ENCODE measurements around the gene ACER2.
"Not testable (repeated sequence)": the region's sequence is repeated elsewhere in the genome, so short reads cannot be mapped to it uniquely, and the experiment has no call there.

ACER2 gene

DNA sequence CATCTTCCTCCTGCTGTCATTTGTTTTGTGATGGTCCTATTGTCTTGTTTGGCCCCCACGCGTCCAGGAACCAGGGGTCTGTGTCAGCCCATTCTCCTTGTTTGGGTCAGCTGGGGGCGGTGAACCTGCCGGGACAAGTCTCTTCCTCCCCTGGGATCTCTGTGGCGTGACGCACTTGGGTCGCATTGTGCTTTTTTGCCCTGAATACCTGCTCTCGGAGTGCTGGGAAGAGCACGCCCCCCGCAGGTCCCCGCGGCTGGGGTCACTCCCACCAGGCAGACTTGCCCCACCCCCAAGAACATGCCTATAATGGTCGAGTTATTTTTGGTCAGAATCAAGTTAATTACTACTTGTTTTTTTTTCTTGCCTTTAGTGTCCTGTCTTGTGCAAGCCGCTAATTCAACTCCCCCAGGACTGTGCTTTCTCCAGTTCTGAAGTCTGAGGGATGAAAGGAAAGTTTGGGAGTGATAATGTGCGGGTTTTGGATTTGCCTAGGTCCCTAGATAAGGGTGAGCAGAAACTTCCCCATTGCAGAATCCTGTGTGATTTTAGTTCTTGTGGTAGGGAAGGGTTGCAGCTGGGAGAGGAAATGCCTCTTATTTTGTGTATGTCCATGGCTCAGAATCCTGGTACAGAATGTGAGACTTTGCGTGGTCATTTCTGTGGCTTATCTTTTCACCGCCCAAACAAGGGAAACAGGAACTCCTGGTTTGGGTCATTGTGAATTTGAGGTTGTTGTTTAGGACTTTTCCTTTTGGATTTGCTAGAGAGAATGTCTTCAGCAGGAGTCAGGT lies 789 bp downstream of the ACER2 start:
- no peak for DNase-seq

- no peak for DNase-seq
These were observed 1.3 kb downstream of the ACER2 start for GRCh38 chr9:19410195-19410503.

DNA sequence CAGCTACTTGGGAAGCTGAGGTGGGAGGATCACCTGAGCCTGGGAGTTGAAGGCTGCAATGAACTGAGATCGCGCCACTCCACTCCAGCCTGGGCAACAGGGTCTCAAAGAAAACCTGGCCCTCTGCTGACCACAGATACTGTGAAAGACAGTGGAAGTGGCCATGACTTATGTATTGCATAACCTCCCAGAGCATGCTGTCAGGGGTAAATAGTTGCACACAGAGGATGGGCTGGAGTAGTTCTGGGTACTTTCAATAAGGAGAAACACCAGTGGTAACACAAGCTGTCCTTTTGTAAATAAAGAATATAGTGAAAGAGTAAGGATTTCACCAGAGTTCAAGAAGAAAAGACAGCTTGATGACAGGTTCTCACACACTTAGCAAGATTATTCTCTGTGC lies 1.8 kb downstream of the ACER2 start:
- no peak for DNase-seq

GRCh38 chr9:19411316-19411715 lies 2.5 kb downstream of the ACER2 start:
- no peak for DNase-seq

DNA sequence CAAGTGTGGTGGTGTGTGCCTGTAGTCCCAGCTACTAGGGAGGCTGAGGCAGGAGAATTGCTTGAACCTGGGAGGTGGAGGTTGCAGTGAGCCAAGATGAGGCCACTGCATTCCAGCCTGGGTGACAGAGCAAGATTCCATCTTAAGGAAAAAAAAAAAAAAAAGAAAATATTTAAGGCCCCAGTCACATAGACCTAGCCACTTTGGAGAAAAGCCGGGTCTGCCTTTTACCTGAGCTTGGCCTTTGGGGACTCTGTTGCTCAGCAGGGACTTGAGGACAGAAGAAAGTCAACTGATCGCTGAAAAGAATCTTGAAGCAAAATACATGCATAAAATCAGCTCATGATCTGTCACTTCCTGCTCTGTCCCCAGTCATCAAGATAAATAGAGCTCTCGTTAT lies 4.6 kb downstream of the ACER2 start:
- DNase-seq: not testable (repeated sequence)

DNA sequence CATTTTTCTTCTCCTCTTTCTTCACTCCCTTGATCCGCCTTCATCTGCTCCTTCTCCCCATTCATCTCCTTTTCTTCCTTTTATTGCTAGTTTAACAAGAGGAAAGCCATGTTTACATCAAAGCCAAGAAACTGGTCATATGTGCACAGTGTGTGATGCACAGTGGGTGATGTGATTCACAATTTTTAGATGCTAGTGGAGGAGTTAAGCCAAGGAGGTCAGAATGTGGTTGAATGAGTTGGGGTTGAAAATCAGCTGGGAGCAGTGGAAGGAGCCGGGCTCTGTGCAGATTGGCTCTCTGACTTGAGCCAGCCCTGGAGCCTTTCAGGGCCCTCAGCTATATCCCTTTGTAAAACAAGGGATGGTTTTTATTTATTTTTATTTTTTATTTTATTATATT lies 7.3 kb downstream of the ACER2 start:
- no peak for DNase-seq

DNA sequence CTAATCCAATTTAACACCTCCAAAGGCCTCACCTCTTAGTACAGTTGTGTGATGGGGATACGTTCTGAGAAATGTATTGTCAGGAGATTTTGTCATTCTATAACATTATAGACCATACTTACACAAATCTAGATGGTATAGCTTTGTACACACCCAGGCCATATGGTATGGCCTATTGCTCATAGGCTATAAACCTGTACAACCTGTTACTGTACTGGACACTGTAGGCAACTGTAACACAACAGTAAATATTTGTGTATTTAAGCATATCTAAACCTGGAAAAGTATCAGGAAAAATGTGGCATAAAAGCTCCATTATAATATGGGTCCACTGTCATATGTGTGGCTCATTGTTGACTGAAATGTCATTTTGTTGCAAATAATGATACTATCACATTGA lies 12.1 kb downstream of the ACER2 start:
- no peak for DNase-seq

DNA sequence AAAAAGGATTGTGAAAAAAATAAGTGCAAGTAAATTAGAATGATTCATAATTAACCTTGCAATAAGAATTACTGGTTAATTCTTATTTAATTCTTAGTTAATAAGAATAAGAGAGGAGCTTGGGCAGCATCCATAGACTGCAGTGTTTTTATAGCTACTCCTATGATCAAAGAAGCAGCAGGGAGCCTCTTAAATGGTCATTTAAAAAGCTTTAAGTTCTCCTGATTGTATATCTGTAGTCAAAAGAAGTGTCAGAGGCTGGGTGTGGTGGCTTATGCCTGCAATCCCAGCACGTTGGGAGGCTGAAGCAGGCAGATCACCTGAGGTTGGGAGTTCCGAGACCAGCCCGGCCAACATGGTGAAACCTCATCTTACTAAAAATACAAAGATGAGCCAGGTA lies 14.4 kb downstream of the ACER2 start:
- no peak for DNase-seq

GRCh38 chr9:19424176-19424779 lies 15.5 kb downstream of the ACER2 start:
- DNase-seq: peak; percentile 23

DNA sequence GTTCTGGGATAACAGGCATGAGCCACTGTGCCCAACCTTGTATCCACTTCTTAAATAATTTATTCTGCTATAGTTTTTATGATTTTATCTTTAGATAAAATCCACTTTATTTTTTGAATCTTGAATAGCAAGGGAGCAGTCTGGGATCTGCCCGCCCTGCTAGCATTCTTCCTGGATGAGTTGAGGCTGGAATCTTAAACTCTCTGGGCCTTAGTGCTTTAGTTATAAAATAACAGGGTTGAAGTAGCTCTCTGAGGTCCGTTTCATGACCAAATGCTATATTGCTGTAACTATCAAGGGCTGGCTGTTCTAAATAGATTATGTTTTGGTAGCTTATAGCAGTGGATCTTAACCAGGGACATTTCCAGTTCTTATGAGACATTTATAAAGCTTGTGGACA lies 20.8 kb downstream of the ACER2 start:
- no peak for DNase-seq

- no peak for DNase-seq
These were observed 21.5 kb downstream of the ACER2 start for GRCh38 chr9:19430201-19430760.

DNA sequence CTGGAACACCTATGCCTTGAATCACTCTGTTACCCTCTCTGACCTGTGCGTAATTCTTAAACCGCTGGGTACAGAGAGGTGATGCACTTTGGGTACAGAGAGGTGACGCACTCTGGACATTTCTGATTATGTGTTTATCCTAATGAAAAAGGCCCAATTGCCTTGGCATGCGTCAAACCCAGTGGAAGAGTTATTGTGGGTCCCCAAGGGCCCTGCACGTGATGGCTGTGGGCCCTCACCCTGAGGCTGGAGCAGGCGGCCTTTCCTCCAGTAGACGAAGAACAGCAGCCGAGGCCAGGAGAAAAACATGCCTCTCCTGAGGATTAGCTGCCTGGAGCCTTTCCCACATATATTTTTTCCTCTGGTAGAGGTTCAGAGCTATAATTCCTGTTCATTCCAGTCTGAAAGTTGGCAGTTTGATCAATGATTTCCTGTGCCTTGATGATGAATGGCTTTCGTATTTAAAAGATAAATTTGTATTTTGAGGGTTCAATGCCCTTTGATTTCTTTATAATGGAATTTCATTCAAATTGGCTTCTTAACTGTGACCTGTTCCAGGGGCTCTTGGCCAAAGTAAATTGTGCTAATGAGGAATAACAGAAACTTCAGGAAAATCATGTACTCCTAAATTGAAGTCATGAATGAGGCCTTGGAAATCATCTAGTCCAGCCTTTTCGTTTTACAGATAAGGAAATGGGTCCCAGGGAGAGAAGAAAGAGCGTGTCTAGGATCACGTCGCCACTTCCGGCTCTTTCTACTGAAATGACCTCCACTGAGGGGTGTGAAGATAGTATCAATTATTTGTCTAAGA lies 22.8 kb downstream of the ACER2 start:
- no peak for DNase-seq

GRCh38 chr9:19432473-19432872 lies 23.7 kb downstream of the ACER2 start:
- DNase-seq: no peak

DNA sequence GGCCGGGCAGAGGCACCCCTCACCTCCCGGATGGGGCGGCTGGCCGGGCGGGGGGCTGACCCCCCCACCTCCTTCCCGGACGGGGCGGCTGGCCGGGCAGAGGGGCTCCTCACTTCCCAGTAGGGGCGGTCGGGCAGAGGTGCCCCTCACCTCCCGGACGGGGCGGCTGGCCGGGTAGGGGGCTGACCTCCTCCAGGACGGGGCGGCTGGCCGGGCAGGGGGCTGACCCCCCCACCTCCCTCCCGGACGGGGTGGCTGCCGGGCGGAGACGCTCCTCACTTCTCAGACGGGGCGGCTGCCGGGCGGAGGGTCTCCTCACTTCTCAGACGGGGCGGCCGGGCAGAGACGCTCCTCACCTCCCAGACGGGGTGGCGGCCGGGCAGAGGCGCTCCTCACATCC lies 24.9 kb downstream of the ACER2 start:
- not testable (repeated sequence) for DNase-seq

DNA sequence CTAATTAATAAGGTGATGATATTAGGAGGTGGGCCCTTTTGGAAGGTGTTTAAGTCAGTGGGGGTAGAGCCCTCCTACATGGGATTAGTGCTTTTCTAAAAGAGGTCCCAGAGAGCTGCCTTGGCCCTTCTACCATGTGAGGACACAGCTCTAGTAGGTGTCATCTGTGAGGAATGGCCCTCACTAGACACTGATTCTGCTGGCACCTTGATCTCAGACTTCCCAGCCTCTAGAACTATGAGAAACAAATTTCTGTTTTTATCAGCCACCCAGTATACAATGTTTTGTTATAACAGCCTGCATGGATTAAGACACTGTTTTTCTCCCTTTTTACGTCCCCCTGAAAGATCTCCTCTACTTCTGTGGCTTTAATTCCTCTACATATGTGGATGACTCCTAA lies 31.6 kb downstream of the ACER2 start:
- DNase-seq: no peak

DNA sequence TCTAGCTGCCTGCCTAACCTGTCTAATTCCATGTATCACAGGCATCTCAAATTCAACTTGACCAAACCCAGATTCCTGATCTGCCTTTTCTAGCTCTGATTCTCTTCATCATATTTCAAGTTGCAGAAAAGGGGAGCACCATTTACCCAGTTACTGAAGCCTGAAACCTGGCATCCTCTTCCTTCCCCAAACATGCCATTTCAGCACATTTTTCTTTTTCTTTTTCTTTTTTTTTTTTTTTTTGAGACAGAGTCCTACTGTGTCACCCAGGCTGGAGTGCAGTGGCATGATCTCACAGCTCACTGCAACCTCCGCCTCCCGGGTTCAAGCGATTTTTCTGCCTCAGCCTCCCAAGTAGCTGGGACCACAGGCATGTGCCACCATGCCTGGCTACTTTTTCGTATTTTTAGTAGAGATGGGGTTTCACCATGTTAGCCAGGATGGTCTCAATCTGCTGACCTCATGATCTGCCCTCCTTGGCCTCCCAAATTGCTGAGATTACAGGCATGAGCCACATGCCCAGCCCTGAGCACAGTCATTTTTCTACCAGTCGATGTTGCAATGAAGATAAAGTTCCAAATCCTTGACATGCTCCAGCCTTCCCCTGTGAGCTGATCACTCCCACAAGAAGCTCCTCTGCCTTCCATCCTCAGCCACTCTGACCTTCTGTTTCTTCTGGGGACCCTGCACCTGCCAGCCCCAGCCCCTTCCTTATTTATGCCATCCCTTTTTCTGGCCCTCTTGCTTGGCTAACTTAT lies 32.2 kb downstream of the ACER2 start:
- DNase-seq: no peak

GRCh38 chr9:19441730-19442129 lies 32.9 kb downstream of the ACER2 start:
- no peak for DNase-seq

- DNase-seq: no peak
These were observed 33.4 kb downstream of the ACER2 start for GRCh38 chr9:19442240-19442639.

- DNase-seq: no peak
These were observed 36.6 kb downstream of the ACER2 start for GRCh38 chr9:19445452-19445851.

DNA sequence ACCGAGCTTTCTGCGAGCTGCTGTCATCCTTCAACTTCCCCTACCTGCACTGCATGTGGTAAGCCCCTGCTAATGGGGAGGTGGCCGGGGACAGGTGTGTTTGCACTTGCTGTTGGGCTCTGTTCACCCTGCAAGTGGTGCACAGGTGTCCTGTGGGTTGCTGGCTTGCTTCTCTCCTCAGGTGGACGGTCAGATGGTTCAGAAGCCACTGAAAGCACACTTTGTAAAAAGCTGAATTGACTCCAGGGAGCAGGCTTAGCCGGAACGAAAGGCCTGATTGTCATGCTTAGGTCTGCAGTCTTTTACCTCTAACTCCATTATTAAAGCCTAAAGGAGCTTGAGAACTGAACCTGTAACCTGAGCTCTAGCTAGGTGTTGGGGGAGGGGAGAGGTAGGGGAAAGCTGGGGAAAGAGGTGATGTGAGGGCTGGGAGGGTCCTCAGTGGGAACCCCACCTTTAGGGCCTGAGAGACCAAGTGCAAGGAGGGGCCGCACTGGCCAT lies 37.6 kb downstream of the ACER2 start:
- no peak for DNase-seq

GRCh38 chr9:19451240-19452087 lies 42.7 kb downstream of the ACER2 start:
- DNase-seq: no peak

- no peak for DNase-seq
These were observed 47.6 kb downstream of the ACER2 start for GRCh38 chr9:19456426-19456825.

All from fibroblast of skin of right quadriceps (primary cell).